ENCODE results near the gene HDAC4. TPM values are rescaled to one million over a fixed set of nuclear protein-coding genes. Genes with fewer than 3 reads are reported as not detected.

HDAC4 gene
- total and polyA plus RNA-seq, 2 experiments from 2014 or later = 9.3 to 10.8 TPM

GRCh38 chr2:239019183-239019581 is 381.6 kb downstream of the HDAC4 start:
- no peak overlapping the region for H3K4me2 ChIP-seq
- no peaks in the 10 kb centered on the region for H4K20me1 ChIP-seq (ENCODE audit: insufficient read depth, poor library complexity, severe bottlenecking)
- H3K4me3 ChIP-seq = no peak overlapping the region
- H3K36me3 ChIP-seq (replicated peaks; ENCODE audit: insufficient read depth, low read depth) = no peaks in the 10 kb centered on the region
- TF ChIP-seq EZH2 (IDR thresholded peaks at IDR 0.05; ENCODE audit: borderline replicate concordance) (no peak), EZH2phosphoT487 (IDR thresholded peaks at IDR 0.05; ENCODE audit: low read depth, severe bottlenecking, unreplicated experiment) (no peak), CTCF (IDR thresholded peaks at IDR 0.05; ENCODE audit: poor library complexity) (no peak)
- DNase-seq (ENCODE audit: low spot score) = no peak
- H3K4me1 ChIP-seq (ENCODE audit: insufficient read depth) = no peaks in the 10 kb centered on the region
- H3K79me2 ChIP-seq = no peaks in the 10 kb centered on the region
- H3K27ac ChIP-seq = no peak overlapping the region
- H3K9me2 ChIP-seq (replicated peaks; ENCODE audit: insufficient read depth) = no peaks in the 10 kb centered on the region
- WGBS (ENCODE audit: low lambda C conversion rate, missing lambda C conversion rate) = 85% methylated on average over 6 of the region's 6 CpGs
- H3K9me3 ChIP-seq (ENCODE audit: low read depth) = no peaks in the 10 kb centered on the region
- no peak overlapping the region for H2AFZ ChIP-seq
- H3K27me3 ChIP-seq = peaks cover 4% of the 10 kb centered on the region

- Histone ChIP-seq H3K9me2 (replicated peaks; ENCODE audit: insufficient read depth) (no peaks in the 10 kb centered on the region), H3K4me2 (no peak overlapping the region), H3K79me2 (no peaks in the 10 kb centered on the region), H3K9me3 (ENCODE audit: low read depth) (no peaks in the 10 kb centered on the region), H3K36me3 (replicated peaks; ENCODE audit: insufficient read depth, low read depth) (no peaks in the 10 kb centered on the region), H3K4me1 (ENCODE audit: insufficient read depth) (no peaks in the 10 kb centered on the region), H3K27me3 (peaks cover 4% of the 10 kb centered on the region), H3K27ac (no peak overlapping the region), H2AFZ (no peak overlapping the region), H3K4me3 (no peak overlapping the region), H4K20me1 (ENCODE audit: insufficient read depth, poor library complexity, severe bottlenecking) (no peaks in the 10 kb centered on the region)
- DNase-seq (ENCODE audit: low spot score) = no peak
- TF ChIP-seq EZH2 (IDR thresholded peaks at IDR 0.05; ENCODE audit: borderline replicate concordance) (no peak), CTCF (IDR thresholded peaks at IDR 0.05; ENCODE audit: poor library complexity) (no peak), EZH2phosphoT487 (IDR thresholded peaks at IDR 0.05; ENCODE audit: low read depth, severe bottlenecking, unreplicated experiment) (no peak)
- 78% methylated on average over 17 of the region's 17 CpGs for WGBS (ENCODE audit: low lambda C conversion rate, missing lambda C conversion rate)
Measured at GRCh38 chr2:239018271-239019182, 382.3 kb downstream of the HDAC4 start.

- Histone ChIP-seq H3K4me2 (no peak overlapping the region), H2AFZ (no peak overlapping the region), H4K20me1 (ENCODE audit: insufficient read depth, poor library complexity, severe bottlenecking) (no peaks in the 10 kb centered on the region), H3K36me3 (replicated peaks; ENCODE audit: insufficient read depth, low read depth) (no peaks in the 10 kb centered on the region), H3K9me2 (replicated peaks; ENCODE audit: insufficient read depth) (no peaks in the 10 kb centered on the region), H3K4me1 (ENCODE audit: insufficient read depth) (no peaks in the 10 kb centered on the region), H3K79me2 (no peaks in the 10 kb centered on the region), H3K4me3 (no peak overlapping the region), H3K27me3 (peaks cover 4% of the 10 kb centered on the region), H3K27ac (no peak overlapping the region), H3K9me3 (ENCODE audit: low read depth) (no peaks in the 10 kb centered on the region)
- no peak for DNase-seq (ENCODE audit: low spot score)
- 93% methylated on average over 12 of the region's 12 CpGs for WGBS (ENCODE audit: low lambda C conversion rate, missing lambda C conversion rate)
- TF ChIP-seq EZH2phosphoT487 (IDR thresholded peaks at IDR 0.05; ENCODE audit: low read depth, severe bottlenecking, unreplicated experiment) (no peak), CTCF (IDR thresholded peaks at IDR 0.05; ENCODE audit: poor library complexity) (no peak), EZH2 (IDR thresholded peaks at IDR 0.05; ENCODE audit: borderline replicate concordance) (no peak)
Measured at GRCh38 chr2:239017491-239018098, 383.2 kb downstream of the HDAC4 start.
